Retinal pigment epithelial cell (primary cell): ENCODE results near the gene PRLH.

Source experiments
- DNase-seq: peaks from one replicate; pipeline ENCODE4 v3.0.0-alpha.2; 2010; ENCODE audit warnings: low read depth
- H3K4me3 ChIP-seq: 2 replicates; pipeline ENCODE4 v1.5.1; 2011; ENCODE audit warnings: mild to moderate bottlenecking, low read length, control low read depth, moderate library complexity
- CTCF ChIP-seq: conservative IDR thresholded peaks from 2 replicates; pipeline ENCODE4 v1.5.1; 2011; ENCODE audit warnings: low read depth, low read length, control low read depth, inconsistent platforms

The PRLH gene

DNA sequence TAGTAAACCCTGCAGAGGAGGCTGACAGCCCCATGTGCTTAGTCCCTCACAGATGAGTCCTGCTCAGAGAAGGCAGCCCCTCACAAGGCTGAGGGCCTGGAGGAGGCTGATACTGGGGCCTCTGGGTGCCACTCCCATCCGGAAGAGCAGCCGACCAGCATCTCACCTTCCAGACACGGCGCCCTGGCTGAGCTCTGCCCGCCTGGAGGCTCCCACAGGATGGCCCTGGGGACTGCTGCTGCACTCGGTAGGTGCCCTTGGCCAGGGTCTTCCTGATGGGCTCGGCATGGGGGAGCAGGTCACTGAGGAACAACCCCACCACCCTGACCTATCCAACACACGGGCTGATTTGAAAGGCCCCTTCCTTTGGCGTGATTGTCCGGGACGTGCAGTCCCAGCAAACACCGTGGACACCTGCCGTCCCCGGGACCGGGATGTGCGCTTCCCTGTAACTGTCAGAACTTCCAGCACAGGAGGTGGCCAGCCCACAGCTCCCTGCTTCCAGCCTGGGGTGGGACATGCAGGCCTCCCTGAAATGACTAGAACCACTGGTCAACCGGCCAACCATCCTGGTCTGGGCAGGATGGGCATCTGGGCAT is 40.7 kb upstream of the PRLH start:
- DNase-seq: no peak
- H3K4me3 ChIP-seq: no peak overlapping the region
- no peak for TF ChIP-seq CTCF

GRCh38 chr2:237527233-237527632 is 39.1 kb upstream of the PRLH start:
- DNase-seq: no peak
- H3K4me3 ChIP-seq: no peak overlapping the region
- TF ChIP-seq CTCF: no peak

DNA sequence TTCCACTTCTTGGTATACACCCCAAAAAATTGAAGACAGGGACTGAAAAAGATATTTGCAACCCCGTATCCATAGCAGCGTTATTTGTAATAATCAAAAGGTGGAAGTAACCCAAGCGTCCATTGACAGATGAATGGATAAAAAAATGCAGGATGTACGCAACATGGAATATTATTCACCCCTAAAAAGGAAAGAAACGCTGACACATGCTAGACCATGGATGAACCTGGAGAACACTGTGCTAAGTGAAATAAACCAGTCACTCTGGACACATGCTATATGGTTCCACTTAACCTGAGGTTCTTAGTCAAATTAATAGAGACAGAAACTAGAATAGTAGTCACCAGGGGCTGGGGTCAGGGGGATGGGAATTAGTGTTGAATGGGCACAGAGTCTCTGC is 38.6 kb upstream of the PRLH start:
- TF ChIP-seq CTCF: no peak
- DNase-seq: no peak
- H3K4me3 ChIP-seq: no peak overlapping the region

DNA sequence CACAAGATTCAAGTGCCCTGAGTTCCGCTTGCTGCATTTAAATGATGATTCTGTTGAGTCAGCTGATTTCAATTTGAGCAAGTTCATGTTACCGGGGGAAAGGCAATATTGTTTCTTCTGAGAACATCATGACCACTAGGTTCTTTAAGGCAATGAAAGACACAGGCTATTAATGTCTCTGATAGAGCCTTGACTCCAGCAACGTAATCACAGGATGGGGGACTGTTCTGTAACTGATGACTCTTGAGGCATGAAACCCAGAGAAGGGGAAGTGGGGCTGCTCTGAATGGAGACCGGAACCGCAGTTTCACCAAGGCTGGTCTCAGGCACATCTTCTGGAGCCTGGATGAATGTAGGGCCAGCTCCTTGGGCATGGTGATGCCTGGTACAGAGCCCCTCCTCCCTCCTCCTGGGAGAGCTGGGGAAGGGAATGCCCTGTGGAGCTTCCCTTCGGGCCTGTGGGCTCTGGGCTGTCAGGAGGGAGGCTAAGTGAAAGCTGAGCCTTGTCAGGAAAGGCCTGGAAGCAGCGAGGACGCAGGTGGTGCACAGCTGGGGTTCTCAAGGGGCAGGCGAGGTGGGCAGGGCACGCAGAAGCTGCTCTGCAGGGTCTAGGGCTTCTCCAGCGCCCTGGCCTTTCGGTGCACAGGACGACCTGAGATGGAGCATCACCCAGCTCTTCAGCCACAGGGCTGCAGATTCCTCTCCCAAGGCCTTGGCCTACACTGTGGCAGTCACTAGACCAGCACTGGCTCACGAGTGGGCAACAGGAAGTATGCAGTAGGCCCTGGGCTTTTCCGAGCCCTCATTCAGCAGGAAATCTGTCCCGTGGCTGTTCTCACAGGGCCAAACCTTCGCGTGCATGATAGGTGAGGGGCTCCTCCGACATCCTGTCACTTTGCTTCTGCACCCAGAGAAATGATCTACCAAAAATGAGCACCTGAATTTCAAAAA is 36.6 kb upstream of the PRLH start:
- no peak overlapping the region for H3K4me3 ChIP-seq

DNA sequence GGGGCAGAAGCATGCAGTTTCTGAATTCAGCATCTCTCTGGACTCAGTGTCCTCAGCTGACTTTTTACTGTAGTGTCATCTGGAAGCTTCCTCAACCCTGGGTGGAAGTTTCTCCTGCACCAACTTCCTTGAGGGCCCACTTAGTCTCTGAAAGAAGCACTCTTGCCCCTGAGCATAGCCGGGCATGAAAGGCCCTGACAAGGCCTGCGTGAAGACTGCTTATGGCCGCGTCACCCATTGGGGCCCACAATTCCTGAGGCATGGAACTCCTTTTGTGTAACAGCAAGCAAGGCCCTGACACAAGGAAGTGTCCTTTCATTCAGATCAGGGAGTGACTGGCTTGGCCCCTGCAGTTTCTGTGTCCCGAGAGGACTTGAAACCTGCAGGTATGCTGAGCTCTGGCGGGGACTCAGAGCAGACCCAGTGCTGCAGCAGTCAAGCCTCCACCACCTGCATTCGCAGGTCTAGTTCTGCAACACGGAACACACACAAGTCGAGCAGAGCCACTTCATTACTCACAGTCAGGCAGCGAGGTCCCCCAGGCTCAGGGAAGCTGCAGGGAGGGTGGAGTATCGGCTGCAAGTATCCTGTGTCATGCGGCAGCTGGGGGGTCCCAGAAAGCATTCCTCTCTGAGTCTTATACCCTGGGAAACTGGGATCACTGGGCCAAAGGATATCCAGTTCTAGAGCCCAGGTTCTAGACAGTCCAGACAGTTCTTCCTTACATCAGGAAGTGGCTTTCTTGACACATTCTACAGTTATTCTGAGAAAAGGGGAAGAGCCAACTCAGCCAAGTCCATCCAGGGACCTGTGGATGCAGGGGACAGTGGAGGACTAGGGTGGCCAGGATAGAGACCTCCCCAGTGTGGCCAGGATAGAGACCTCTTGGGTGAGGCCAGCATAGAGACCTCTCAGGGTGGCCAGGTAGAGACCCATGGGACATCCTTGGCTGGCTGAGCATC is 35.6 kb upstream of the PRLH start:
- no peak overlapping the region for H3K4me3 ChIP-seq
- no peak for TF ChIP-seq CTCF
- no peak for DNase-seq

More for the DNA sequence above, 36.6 kb upstream of the PRLH start:
- no peak for TF ChIP-seq CTCF
- no peak for DNase-seq

- no peak overlapping the region for H3K4me3 ChIP-seq
- TF ChIP-seq CTCF: no peak
- DNase-seq: no peak
Measured at GRCh38 chr2:237532160-237532559, 34.2 kb upstream of the PRLH start.
